Measurements from ENCODE around the gene MYO1H.

Gene MYO1H

GRCh38 chr12:109493938-109494337, 146.2 kb downstream of the MYO1H start:
- no peak for DNase-seq (ENCODE audit: low read depth)
- no peak overlapping the region for H3K4me3 ChIP-seq (ENCODE audit: low read depth, low read length)
- TF ChIP-seq CTCF (conservative IDR thresholded peaks at IDR 0.05; ENCODE audit: low read depth, low read length), result no peak

GRCh38 chr12:109494348-109494881, 146.7 kb downstream of the MYO1H start:
- DNase-seq (ENCODE audit: low read depth), result no peak
- no peak for TF ChIP-seq CTCF (conservative IDR thresholded peaks at IDR 0.05; ENCODE audit: low read depth, low read length)
- no peak overlapping the region for H3K4me3 ChIP-seq (ENCODE audit: low read depth, low read length)

GRCh38 chr12:109495012-109495411, 147.3 kb downstream of the MYO1H start:
- no peak overlapping the region for H3K4me3 ChIP-seq (ENCODE audit: low read depth, low read length)
- no peak for TF ChIP-seq CTCF (conservative IDR thresholded peaks at IDR 0.05; ENCODE audit: low read depth, low read length)
- DNase-seq (ENCODE audit: low read depth), result no peak

GRCh38 chr12:109496306-109496705, 148.6 kb downstream of the MYO1H start:
- no peak overlapping the region for H3K4me3 ChIP-seq (ENCODE audit: low read depth, low read length)
- no peak for TF ChIP-seq CTCF (conservative IDR thresholded peaks at IDR 0.05; ENCODE audit: low read depth, low read length)
- no peak for DNase-seq (ENCODE audit: low read depth)

GRCh38 chr12:109497675-109498074, 150.0 kb downstream of the MYO1H start:
- TF ChIP-seq CTCF (conservative IDR thresholded peaks at IDR 0.05; ENCODE audit: low read depth, low read length), result peak; percentile 8
- peak; percentile 93 for DNase-seq (ENCODE audit: low read depth)
- no peak overlapping the region for H3K4me3 ChIP-seq (ENCODE audit: low read depth, low read length)
